ENCODE measurements around the gene C10orf71.

Gene C10orf71

GRCh38 chr10:49290131-49290530 lies 8.8 kb upstream of the C10orf71 start:
- no peak overlapping the region for H3K4me3 ChIP-seq (ENCODE audit: control insufficient read depth, low read depth, low read length)
- no peak for DNase-seq (ENCODE audit: low read depth)
- TF ChIP-seq CTCF (IDR thresholded peaks at IDR 0.05; ENCODE audit: control insufficient read depth, insufficient read depth, low read depth, low read length, missing control alignments), result no peak

GRCh38 chr10:49290607-49291006 lies 8.4 kb upstream of the C10orf71 start:
- DNase-seq (ENCODE audit: low read depth), result no peak
- no peak overlapping the region for H3K4me3 ChIP-seq (ENCODE audit: control insufficient read depth, low read depth, low read length)
- TF ChIP-seq CTCF (IDR thresholded peaks at IDR 0.05; ENCODE audit: control insufficient read depth, insufficient read depth, low read depth, low read length, missing control alignments), result no peak

GRCh38 chr10:49292565-49293207 lies 6.3 kb upstream of the C10orf71 start:
- H3K4me3 ChIP-seq (ENCODE audit: control insufficient read depth, low read depth, low read length), result no peak overlapping the region
- TF ChIP-seq CTCF (IDR thresholded peaks at IDR 0.05; ENCODE audit: control insufficient read depth, insufficient read depth, low read depth, low read length, missing control alignments), result no peak
- no peak for DNase-seq (ENCODE audit: low read depth)

- DNase-seq (ENCODE audit: low read depth), result no peak
- H3K4me3 ChIP-seq (ENCODE audit: control insufficient read depth, low read depth, low read length), result no peak overlapping the region
- TF ChIP-seq CTCF (IDR thresholded peaks at IDR 0.05; ENCODE audit: control insufficient read depth, insufficient read depth, low read depth, low read length, missing control alignments), result no peak
Observed at GRCh38 chr10:49293208-49293603, 5.8 kb upstream of the C10orf71 start.

- DNase-seq (ENCODE audit: low read depth), result no peak
- H3K4me3 ChIP-seq (ENCODE audit: control insufficient read depth, low read depth, low read length), result no peak overlapping the region
- no peak for TF ChIP-seq CTCF (IDR thresholded peaks at IDR 0.05; ENCODE audit: control insufficient read depth, insufficient read depth, low read depth, low read length, missing control alignments)
Observed at GRCh38 chr10:49294731-49295130, 4.2 kb upstream of the C10orf71 start.

GRCh38 chr10:49295297-49295696 lies 3.7 kb upstream of the C10orf71 start:
- no peak overlapping the region for H3K4me3 ChIP-seq (ENCODE audit: control insufficient read depth, low read depth, low read length)
- no peak for TF ChIP-seq CTCF (IDR thresholded peaks at IDR 0.05; ENCODE audit: control insufficient read depth, insufficient read depth, low read depth, low read length, missing control alignments)
- no peak for DNase-seq (ENCODE audit: low read depth)

GRCh38 chr10:49296382-49296781 lies 2.6 kb upstream of the C10orf71 start:
- no peak for TF ChIP-seq CTCF (IDR thresholded peaks at IDR 0.05; ENCODE audit: control insufficient read depth, insufficient read depth, low read depth, low read length, missing control alignments)
- no peak for DNase-seq (ENCODE audit: low read depth)
- no peak overlapping the region for H3K4me3 ChIP-seq (ENCODE audit: control insufficient read depth, low read depth, low read length)

Measured in AG09309 (cell line).